Right lobe of liver (tissue), 4 donors: Measurements from ENCODE around the gene MOB3B.

Source experiments
- CTCF ChIP-seq, 4 donors: fragments of 200-600 bp in 3 of 4; fragments of 450-650 bp in 1 of 4; IDR thresholded peaks; one replicate each; pipeline versions ENCODE4 v1.5.1 to v1.8.0; 2016 to 2022; ENCODE audit warnings: antibody characterized with exemption in 4 of 4, mild to moderate bottlenecking in 2 of 4
- POLR2A ChIP-seq: fragments of 450-650 bp; IDR thresholded peaks from one replicate; pipeline ENCODE4 v1.6.1; 2017; ENCODE audit warnings: antibody characterized with exemption, mild to moderate bottlenecking
- donor health status: DM: no; HTN: no; CAD: no.
- donor health status: DM: no; HTN: no; CAD: no.
- donor health status: DM: no; HTN: yes; CAD: no.

- no peak for TF ChIP-seq CTCF (IDR thresholded peaks at IDR 0.05)
- no peak for TF ChIP-seq POLR2A
These were observed 54.5 kb downstream of the MOB3B start for GRCh38 chr9:27475057-27475595.
